HG03280 (cell line): ENCODE measurements around the gene PIGS.
A peak's percentile ranks its signal among the peaks of the same experiment; 100 is the strongest.
"Not testable (repeated sequence)": the region's sequence is repeated elsewhere in the genome, so short reads cannot be mapped to it uniquely, and the experiment has no call there.

Experiments used
- ATAC-seq: cut with Tn5 transposase; IDR thresholded peaks from one replicate; pipeline ENCODE4 v1.9.1; 2021; ENCODE audit warnings: mild to moderate bottlenecking, moderate library complexity; ENCODE audit not compliant: unreplicated experiment

PIGS gene

DNA sequence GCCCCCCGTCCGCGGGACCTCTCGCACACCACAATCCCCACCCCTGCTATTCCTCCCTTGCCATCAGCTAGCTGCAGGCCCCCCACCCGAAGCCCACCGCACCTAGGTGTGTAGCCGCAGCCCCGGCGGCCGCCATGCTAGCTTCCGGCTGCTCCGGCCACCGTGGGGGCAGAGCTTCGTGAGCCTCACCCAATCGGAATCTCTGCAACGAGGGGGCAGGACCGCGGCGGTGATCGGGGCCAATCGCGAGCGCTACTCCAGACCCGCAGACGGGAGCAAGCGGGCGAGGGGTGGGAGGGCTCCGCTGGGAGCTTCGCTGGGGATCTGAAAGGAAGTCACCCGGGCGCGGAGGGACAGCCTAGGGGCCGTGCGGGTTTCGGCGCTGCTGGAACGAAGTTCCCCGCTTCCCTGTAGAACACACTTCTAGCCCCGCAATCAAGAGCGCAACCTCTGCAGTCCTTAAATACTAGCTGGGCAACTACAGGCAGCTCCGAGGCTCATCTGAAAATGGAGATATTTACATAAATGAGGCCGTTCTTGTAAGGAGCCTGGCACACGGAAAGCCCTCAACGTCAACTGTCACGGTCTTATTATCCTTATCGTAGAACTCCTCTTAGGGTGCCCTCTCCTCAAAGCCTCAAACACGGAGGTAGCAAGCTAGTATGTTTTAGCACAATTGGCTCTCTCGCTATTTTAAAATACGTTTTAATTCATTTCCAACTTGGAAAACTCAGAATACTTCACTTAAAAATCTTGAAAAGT, at the start of gene PIGS:
Gene PIGS, minus strand, starts transcription at position 164 of the 762 bp plus-strand sequence. Its CDS starts 28 bp downstream, at position 136.
- ATAC-seq = peak; percentile 90

DNA sequence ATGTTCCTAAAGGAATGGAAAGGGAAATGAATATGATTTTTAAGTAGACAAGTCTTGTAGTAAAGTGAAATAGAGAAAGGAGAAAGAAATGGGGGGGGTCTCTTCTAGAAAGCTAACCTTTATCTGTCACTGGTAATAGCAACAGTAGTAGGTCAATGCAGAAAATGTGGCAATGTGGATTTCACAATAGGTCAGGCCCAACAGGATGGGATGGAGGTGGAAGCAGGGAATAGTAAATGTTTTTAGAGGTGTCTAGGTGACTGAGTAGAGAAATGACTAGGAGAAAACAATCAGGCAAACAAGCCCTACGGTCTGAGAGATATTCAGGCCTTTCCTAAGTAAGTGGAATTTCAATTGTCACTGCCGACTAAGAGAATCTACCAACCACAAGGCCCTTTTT, 48.7 kb upstream of the PIGS start:
- ATAC-seq = no peak

DNA sequence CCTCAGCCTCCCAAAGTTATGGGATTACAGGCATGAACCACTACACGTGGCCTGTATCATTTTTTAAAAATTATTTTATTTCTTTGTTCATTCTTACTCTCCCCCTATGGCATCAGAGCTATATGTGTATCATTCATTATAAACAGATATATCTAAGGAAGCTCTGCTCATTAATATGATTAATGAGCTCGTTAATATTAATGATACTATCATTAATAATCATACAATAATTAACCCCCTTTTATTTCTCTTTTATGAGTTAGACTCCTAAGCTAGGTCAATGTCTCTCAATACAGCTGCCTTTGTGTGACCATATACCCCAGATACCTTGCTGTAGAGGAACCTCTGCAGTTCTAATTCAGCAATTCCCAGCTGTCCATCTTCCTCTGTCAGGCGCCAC, 47.1 kb upstream of the PIGS start:
- no peak for ATAC-seq

DNA sequence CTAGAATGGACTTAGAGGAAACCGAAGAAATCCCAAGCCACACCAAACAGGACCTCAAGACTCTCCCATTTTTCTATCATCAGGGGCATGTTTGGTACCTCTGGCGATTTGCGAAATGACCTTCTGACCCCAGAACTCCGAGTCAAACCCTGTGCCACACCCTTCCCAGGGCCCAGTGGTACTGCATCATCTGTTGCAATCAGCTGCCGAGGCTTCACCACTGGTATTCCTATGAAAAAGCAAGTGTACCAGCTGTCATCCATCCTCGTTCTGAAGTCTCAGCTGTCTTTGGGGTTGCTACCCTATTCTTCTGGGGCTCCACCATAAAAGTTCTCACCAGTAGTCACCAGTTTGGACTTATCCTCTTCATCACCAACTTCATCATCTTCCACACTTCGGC, 45.0 kb upstream of the PIGS start:
- ATAC-seq = no peak

DNA sequence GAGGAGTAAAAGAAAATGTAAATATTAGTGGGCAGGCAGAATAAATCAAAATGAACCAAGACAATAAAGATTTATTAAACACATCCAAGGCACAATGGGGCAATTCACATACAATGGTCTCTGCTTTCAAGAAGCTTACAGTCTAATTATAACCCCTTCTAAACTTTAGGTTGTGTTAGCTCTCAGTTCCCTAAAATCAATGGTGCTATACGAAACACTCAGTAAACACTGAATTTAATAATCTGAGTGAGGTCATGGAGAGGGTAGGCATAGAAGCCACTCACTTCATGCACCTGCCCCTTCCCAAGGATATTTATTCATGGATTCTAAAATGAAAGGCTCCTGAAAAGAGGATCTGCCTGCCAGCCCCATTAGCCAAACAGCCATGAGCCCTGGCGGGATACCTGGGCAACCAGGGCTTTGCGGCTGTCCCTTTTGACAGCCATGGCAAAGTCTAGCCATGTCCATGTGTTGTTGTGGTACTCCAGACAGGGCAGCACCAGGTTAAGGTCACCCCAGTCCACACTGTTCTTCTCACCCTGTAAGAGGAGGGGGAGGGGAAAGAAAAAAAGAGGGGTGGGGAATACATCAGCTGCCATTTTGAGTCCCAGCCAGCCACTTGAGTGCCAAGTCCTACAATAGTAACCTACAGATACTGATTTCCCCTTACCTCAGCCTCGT, 44.1 kb upstream of the PIGS start:
- ATAC-seq = no peak

DNA sequence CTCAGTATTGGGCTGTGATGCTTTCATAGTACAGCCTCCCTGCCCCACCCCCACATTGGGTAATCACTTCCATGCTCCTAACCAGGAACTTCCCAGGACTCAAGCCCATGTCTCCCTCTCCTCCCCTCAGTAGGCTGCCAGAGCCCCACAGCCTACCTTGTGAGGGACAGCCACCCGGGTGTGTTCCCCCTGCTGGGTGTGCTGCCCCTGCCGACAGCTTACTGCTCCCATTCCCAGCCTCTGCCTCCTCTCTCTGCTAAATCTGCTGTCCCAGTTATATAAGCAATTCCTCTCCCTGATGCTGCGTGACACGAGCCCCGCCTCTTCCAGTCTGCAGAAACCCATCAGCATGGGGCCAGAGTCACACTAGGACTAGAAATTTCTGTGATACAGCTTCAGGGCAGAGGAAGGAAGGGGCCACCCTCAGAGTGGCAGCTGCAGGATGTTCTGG, 42.6 kb upstream of the PIGS start, which contains the start of gene RSKR:
Gene RSKR, minus strand, starts transcription at position 255 of the 451 bp plus-strand sequence. Its CDS starts 24 bp downstream, at position 231.
- ATAC-seq = no peak

DNA sequence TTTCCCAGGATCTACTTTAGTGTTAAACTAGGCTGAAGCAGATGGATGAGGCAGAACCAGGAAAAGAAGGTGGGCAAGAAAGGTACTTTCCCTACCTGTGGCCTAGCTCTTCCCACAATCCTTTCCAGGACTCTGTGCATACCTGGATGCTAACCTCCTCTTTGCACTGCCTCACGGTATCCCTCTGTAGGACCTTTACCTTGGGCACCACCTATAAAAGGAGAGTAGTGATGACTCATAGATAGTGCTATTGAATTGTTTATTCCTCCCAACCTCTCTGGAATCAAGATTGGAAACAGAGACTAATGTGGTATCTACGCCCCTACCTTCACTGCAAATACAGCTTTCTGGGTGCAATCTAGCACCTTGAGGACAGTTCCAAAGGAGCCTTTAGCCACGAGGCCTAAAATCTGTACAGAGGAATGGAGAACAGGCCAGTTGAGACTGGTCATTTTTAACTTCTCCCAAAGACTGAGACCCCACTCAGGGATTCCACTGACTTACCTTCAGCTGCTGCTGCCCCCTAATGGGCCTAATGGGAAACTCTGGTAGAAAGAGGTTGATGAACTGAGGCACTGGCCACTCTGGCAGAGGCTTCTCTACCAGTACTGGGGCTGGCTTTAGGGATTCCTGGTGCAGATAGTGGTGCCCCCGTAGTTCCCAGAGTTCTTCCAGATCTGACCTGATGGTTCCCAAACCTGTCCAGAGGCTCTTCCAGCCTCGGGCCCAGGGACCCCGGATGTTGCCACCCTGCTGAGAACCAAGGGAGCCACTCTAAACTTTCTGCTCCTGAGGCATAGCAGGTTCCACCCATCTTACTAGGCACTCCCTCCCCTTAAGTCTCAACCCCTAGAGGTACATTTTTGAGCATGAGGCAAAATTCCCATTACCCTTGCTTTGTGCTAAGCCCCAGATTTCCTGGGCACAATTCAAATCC, 41.9 kb upstream of the PIGS start:
- no peak for ATAC-seq

DNA sequence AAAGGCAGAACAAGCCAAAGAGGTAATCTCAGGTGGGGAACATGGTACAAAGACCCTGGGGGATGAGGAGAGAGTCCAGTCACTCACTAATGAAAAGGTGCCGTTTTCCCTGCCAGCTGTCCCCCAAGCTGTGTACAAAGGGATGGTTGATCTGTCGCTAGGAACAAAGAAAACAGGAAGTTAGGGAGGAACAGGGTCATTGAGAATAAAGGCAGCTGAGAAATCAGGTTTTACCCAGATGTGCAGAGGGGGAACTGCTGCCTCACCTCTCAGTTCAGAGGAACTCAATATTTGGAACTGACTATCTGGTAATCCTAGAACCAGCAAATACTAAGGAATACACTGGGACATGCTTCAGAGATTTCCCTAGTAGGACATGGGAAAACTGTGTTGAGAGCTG, 41.2 kb upstream of the PIGS start:
- no peak for ATAC-seq

DNA sequence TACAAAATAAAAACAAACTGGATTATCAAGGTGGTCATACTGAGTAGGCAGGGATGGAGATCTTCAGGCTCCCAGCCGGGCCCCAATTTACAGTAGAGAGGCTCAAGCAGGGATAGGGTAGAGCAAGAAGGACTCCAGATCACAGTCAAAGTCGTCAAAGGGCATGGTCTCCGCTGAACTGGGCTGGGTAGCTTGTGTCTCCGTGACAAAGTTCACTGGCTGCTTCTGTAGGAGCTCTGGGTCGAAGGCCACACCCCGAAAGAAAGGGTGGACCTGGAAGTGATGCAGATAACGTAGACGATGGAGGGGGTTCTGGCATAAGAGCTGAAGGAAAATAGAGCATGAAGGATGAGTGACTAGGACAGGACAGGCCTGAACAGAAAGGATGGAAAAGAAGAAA, 39.1 kb upstream of the PIGS start:
- ATAC-seq = no peak

DNA sequence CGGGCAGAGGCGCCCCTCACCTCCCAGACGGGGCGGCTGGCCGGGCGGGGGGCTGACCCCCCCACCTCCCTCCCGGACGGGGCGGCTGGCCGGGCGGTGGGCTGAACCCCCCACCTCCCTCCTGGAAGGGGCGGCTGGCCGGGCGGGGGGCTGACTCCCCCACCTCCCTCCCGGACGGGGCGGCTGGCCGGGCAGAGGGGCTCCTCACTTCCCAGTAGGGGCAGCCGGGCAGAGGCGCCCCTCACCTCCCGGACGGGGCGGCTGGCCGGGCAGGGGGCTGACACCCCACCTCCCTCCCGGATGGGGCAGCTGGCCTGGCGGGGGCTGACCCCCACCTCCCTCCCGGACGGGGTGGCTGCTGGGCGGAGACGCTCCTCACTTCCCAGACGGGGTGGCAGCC, 32.7 kb upstream of the PIGS start:
- not testable (repeated sequence) for ATAC-seq

DNA sequence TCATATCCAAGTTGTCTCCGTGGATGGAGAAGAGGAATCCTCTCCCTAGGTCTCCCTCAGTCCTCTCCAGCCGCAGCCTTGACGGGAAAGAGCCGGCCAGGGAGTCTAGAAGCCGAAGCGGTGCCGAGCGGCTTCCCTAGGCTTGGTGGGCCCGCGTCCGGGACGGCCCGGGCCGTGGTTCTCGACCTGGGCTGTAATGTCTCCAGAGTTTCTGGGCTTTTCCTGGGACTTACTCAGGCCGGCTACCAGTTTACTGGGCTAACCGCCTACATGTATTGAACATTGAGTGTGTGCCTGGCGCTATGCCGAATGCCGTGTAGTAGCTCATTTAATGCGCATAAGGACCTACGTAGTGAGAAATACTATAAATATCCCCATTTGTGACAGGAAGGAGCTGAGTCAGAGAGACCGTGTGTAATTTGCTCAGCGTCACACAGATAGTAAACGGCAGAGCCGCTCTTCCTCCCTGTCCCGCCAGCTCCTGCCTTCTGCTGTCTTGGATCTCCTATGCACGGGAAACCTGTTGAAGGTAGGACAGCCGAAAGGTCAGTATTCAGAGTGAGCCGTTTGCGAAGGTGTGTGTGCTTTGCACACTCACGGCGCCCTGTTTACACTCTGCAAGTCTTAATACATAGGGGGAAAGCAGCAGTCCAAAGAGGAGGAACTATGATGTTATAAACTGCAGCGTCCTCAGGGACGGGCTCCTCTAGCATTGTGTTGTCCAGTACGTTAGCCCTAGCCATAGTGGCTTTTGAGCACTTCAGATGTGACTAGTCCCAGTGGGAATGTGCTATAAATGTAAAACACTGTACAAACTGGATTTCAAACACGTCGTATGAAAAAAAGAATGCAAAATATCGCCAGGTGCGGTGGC, 28.2 kb upstream of the PIGS start:
- ATAC-seq = peak; percentile 35

DNA sequence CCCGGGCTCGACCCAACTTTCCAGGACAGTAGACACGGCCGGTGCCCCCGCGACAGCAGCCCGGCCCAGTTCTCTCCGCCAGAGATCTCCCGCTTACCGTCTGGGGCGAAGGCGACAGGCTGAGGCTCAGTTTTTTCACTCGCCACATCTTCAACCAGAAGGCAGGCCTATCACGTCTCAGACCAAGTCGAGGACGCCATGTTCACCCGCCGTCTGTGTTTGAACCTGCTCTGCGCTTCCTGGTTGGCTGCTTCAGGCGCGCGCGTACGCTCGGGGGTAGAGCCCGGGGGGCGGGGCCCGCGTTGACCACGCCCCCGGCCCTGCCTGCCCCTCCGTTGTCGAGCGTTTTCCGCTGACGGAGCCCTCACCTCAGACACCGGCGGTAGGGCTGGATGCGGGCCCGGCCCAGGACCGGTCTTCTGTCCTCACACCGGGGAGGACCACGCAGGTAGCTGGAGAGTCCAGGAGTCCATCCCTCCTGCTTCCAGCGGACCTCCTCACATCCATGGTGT, 27.5 kb upstream of the PIGS start, which contains the start of gene SPAG5:
Gene SPAG5, minus strand, starts transcription at position 227 of the 512 bp plus-strand sequence. Its CDS starts 79 bp downstream, at position 148.
- ATAC-seq = peak; percentile 85

DNA sequence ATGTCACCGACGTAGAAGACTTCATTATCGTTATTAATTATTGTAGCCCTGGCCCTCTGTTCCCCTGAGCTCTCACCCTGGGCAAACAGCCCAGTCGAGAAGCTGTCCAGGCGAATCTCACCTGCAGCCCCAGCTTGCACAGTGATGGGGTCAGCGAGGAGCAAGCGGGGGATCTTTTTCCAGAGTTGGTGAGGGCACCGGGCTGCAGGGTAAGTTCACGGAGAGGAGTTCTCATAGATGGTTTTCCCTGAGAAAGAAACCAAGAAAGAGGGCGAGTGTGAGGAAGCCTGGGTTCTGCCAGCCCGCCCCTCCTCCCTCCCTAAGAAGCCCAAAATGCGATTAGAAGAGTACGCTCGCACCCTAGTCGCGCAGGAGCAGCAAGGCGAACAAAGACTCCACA, 27.1 kb upstream of the PIGS start:
- ATAC-seq = peak; percentile 1

DNA sequence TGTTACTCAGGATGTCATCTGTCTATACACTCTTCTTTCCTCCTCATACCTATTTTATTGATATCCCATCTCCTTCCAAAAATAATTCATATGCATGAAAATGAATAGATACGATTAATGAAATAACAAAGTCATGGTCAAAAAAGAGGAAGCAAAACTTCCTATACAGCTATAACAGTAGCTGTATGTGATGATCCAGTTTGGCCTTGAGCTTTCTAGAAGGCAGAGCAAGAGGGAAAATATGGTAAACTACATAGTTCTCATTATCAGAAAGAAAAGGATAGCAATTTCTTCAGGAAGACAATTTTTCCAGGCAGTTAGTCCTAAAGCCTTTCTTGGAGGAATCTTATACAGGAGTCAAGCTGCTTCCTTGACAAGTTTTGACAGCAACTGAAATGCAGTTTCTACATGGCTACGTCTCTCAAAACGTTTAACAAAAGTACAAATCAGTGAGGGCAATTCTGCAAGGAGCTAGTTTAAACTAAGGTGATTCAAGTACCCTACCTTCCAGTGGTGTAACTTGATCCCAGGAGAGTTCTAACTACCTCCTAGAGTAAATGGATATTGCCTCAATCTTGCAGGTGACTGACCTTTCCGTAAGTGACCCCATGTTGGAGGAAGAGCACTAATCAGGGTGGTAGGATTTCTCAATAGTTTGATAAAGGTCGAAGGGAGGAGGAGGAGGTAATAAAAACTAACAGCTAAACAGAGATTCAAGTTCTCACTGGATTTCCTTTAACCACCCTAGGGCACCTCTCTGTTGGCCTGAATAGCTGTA, 26.5 kb upstream of the PIGS start:
- no peak for ATAC-seq

DNA sequence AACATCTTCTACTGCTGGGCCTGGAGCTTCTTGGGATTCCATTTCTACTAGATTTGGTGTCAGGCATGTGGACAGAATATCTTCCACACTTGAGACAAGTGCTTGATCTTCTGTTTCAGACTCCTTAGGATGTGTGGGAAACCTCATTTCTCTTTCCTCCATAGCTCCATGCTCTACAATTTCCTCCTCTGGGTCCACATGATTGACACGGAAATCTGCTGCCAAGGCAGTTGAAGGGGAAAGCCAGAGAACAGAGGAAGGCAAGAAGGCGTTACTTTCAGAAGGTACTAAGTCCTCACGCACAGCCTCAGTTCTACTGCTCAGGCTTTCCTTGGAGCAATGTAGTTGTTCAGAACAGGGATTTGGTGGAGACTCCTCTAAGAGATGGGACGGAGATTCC, 20.9 kb upstream of the PIGS start:
- ATAC-seq = no peak

DNA sequence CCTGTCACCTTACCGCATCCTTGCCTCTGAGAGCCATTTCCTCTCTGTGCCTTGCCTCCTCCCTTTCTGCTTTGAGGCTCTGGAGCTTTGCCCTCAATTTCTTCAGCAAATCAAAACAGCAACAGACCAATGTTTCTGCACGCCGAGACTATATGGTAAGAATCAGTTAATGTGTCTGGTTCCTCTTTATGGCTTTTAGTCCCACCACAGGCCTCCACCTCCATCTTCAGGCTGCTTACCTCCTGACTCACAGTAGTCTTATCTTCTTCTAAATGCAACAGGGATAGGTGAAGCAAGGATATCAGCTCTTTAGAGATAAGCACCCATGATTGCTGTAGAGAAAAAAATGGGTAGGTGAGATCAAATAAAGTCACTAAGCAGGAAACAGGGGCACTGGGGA, 14.5 kb upstream of the PIGS start:
- ATAC-seq = no peak

DNA sequence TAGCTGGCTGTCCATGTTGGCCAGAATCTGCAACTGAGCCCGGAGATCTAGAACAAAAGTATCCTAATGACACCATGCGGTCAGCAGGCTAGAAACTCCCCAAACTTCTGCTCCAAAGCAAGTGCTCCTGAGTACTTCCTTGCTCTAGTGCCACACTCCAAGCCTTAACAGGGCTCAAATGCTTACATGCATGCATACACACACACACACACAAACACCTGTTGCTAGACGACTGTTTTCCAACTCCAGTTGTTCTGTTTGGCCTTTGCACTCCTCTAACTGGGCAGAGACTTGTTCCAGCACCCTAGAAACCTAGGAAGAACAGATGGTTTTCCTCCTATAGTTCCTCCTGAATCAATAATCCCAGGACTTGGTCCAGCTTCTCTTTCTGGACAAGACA, 13.1 kb upstream of the PIGS start:
- ATAC-seq = no peak

DNA sequence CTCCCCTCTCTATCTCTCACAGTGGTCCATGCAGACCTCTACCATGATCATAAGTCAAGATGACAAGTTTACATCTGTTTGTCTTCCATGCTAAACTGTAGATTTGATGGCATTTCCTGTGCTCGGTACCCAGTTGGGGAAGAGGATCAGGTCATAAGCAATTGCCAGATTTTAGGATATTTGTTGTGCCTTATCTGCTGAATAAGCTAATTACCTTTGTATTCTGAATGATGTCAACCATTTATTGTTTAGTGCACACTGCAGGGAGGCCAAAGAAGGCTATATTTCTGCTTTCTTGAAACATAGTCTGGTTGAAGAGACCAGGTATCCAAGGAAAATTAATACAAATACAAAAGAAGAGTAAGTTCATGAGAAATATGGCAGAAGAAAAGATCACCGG, 11.2 kb upstream of the PIGS start:
- ATAC-seq = no peak

DNA sequence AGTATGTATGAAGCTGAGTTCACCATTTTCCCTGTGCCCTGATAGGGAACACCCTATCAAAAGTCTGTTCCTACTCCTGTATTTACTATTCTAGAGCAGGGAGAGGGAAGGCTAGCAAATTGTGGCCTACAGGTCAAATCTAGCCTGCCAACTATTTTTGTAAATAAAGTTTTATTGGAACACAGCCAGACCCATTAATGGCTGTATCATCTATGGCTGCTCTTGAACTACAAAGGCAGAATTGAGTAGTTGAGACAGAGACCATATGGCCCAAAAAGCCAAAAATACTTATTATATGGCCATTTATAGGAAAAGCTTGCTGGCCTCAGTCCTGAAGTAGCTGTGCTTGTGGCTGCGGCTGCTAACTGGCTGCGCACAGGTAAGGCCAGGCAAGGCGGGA, 9.6 kb upstream of the PIGS start:
- no peak for ATAC-seq
